GM18870 (cell line): Measurements from ENCODE around the gene DNAI1.

Experiments used
- ATAC-seq: cut with Tn5 transposase; IDR thresholded peaks from one replicate; pipeline ENCODE4 v1.9.1; 2021; ENCODE audit warnings: moderate library complexity; ENCODE audit not compliant: unreplicated experiment

DNAI1 gene

GRCh38 chr9:34510497-34511468 lies 52.2 kb downstream of the DNAI1 start:
- no peak for ATAC-seq

DNA sequence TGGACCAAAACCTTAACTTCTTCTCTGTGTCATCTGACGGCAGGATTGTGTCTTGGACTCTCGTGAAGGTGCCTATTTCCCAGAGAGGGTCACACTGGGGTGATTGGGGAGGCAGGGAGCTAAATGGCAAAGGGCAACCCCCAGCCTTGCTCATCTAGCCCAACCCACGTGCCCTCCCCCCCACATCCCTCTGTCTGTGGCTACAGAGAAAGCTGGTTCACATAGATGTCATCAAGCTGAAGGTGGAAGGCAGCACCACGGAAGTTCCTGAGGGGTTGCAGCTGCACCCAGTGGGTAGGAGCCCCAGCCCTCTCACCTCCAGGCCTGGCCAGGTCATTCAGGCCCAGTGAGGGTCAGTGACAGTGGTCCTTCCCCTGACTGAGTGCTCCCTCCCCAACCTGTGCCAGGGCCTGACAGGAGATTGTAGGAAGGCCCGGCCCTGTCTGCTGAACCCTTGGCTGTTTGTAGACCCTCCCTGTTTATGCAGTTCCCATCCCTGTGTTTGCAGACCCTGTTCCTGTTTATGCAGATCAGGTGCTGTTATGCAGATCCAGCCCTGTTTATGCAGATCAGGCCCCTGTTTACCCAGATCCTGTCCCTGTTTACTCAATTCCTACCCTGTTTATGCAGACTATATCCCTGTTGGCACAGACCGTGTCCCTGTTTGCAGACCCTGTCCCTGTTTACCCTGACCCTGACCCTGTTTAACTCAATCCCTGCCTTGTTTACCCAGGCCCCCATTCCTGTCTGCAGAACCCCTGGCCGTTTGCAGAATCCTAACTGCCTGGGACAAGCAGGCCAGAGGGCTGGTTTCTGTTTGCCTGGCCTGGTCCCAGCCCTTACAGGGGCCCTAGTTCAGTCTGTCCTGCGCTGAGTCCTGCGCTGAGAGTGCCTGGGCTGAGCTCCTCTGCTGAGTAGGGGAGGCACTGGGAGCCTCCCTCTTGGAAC lies 53.8 kb downstream of the DNAI1 start:
- no peak for ATAC-seq

GRCh38 chr9:34513567-34514214 lies 55.1 kb downstream of the DNAI1 start:
- ATAC-seq = no peak

DNA sequence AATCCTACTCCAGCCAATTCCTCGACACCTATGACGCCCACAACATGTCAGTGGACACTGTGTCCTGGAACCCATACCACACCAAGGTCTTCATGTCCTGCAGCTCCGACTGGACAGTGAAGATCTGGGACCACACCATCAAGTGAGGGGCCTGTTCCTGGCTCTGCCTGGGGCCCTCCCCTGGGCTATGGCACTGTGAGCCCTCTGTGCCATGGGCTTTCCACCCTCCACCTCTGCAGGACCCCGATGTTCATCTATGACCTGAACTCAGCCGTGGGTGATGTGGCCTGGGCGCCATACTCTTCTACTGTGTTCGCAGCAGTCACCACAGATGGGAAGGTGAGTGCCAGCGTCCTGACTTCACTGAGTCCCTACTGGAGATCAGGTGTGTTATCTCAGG lies 55.8 kb downstream of the DNAI1 start:
- no peak for ATAC-seq

DNA sequence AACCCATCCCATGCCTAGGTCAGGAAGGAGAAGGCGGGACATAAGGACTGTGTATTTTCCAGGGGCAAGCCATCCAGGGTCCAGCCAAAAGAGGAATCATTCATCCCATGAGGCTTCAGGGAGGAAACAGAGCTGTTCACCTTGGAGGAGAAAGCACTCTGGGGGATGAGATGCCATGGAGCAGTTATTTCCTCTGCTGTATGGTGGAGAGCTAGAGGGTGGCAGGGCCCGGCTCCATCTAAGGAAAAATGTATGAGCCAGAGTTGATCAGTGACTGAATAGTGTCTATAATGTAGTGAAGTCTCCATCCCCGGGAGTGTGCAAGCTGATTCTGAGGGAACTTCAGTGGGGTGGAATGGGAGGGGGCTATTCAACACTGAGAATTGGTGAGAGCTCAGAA lies 56.2 kb downstream of the DNAI1 start:
- ATAC-seq = no peak

GRCh38 chr9:34515959-34516358 lies 57.4 kb downstream of the DNAI1 start:
- no peak for ATAC-seq

- no peak for ATAC-seq
These were observed 58.6 kb downstream of the DNAI1 start for GRCh38 chr9:34517185-34517584.

GRCh38 chr9:34518110-34518616 lies 59.6 kb downstream of the DNAI1 start:
- no peak for ATAC-seq

- ATAC-seq = no peak
These were observed 60.3 kb downstream of the DNAI1 start for GRCh38 chr9:34518896-34519295.

DNA sequence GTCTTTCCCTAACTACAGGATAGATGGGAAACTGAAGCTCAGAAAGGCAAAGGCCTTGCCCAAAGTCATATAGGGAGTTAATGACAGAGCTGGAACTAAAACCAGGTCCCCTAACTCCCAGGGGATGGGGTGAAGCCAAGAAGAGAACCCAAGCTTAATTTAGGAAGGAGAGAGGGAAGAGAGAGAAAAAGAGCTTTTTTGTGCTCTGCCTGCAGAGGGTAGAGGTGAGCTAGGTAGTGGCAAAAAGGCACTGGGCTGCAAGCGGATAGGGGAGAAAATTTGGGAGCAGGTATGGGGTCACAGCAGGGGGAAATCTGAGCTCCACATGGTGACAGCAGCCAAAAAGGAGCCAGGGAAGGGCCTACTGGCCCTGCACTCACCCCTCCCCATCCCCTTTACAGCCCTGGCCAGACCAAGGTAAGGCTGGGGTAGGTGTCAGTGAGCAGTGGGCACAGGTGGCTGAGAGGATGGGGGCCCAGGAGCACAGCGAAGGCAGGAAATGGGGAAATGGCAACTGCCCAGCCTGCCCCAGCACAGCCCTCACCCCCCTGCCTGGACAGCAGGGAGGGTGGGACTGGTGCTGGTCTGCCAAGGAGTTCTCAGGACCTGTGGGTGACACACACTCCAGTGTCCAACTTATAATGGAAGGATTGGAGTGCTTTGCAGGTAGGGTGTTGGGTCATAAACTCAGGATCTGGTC lies 60.9 kb downstream of the DNAI1 start:
- no peak for ATAC-seq

GRCh38 chr9:34520096-34520495 lies 61.5 kb downstream of the DNAI1 start:
- ATAC-seq = no peak

GRCh38 chr9:34520505-34521385 lies 62.1 kb downstream of the DNAI1 start:
- no peak for ATAC-seq

DNA sequence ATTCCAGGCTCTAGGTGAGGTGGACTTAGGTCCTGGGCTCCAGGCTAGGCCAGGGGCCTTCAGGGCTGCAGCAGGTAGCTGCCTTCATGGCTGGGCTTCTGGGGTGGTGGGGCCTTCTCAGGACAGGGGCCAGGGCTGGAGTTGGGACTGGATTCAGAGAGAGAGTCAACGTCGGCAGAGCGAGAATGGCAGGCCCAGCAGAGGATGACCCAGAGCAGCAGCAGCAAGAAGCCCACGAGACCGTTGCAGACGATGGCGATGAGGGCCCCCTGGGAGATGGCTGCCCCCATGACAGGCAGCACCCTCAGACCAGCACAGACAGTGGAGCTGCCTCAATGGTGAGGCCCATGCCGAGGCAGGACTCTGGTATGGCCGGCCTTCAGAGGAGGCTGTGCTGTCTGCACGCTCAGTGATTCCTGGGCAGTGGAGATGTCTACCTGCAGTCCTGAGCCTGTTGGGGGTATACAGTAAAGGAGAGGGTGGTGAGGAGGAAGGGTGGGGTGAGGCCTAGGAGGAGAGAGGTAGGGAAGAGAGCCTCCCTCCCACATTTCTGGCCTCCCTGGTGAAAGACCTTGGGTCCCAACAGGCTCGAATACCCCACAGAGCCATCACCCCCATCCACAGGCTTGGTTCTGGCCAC lies 62.9 kb downstream of the DNAI1 start:
- no peak for ATAC-seq

DNA sequence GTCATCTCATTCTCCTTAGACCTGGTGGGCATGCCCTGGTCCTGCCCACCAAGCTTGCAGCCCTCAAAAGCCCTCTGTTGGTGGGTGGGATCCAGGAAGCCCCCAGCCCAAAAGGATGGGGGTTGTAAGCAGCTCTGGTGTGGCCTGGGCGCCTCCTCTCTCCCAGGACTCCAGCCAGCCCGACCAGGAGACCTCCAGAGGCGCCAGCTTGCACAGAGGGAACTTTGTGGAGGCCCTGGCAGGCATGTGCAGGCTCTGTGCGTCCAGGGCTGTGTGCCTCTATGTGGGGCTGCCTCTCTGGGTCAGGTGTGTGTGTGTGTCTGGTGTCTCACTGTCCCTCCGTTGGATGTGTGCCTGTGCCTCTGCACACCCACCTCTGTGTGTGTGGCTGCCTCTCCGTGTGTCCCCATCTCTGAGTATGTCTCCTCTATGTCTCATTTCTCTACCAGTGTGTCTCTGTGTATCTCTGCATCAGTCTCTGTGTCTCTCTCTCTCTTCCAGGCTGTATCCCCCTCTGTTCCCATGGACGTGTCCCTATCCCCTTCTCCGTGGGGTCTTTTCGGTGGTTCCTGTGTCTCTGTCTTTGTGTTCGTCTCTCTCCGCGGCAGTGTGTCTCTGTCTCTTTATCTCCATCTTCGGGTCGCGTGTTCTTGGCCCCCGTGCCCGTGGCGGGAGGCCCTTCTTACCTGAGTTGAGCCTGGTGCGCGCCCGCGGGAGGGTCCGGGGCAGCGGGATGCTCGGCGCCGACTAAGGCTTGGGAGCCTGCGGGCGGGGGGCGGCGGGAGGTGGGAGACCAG lies 63.7 kb downstream of the DNAI1 start:
- no peak for ATAC-seq

DNA sequence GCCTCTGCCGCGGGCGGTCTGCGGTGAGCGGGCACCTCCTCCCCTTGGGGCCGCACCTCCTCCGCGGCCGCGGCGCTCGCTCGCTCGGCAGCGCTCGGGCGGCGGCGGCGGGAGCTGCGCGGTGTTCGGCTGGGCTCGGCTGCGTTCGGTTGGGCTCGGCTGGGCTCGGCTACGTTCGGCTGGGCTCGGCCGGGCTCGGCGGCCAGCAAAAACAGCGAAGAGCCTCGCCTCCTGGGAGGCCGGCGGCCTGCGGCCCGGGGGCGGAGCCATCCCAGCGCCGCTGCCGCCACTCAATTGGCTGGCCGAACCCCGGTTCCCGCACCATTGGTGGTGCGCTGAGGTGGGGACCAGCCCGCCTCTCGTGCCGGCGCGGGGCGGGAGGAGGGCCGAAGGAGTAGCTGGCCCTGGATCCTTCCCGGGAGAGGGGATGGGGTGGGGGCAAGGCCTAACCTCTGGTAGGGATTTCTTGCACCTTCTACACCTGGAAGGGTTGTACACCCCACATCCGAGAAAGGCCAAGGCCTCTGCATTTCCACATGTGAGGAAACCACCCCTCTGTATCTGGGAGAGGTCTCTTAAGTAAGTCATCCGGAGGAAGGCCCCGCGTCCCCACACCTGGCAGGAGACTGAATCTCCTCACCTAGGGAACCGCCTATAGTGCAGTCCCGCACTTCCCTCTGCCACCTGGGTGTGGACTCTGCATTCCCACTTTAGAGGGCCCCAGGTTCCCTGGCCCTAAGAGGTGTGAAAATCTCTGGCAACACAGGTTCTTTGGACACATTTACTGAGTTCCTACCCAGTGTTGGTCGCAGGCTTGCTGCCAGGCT lies 64.6 kb downstream of the DNAI1 start, which contains the start of gene ENHO:
Gene ENHO (minus strand): TSS at position 20 of the 827 bp plus-strand sequence. CDS start 1,295 bp downstream, outside the sequence.
- no peak for ATAC-seq

DNA sequence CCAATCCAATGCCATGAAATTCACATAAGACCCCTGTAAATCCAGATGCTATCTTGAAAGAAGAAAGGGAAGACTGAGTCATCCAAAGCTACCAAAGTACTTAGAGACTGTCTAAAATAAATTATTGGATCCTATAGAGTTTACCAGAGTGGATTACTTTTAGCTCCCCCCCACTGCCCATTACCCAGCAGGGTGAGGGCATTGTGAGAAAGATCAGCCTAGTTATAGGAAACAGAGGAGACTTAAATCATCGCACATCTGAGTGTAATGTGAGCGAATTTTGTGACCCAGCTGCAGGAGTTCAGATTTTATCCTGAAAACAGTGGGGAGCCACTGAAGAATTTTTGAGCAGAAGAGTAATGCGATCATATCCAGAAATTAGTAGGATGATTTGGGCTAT lies 65.7 kb downstream of the DNAI1 start:
- ATAC-seq = no peak

DNA sequence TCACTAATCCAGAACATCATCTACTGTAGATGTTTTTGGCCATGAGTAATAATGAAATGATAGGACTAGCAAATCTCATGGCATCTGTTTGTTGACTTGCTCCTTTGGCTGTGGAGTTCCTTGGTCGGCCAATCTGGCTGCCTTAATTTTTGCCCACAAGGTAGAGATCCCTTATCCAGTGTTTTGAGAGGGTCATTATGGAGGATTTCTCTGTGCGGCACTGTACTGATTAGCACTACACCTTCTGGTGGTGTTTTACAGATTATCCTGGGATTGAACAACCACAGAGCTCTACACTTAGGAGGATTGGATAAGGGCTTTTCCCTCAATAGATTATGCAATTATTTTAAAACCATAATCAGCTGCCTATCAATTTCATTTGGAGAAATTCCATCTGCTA lies 67.4 kb downstream of the DNAI1 start:
- ATAC-seq = no peak
